Mucosa of descending colon (tissue), 3 donors: Measurements from ENCODE around the gene FAM3A. TPM values are rescaled to one million over a fixed set of nuclear protein-coding genes. Genes with fewer than 3 reads are reported as not detected.
A peak's percentile ranks its signal among the peaks of the same experiment; 100 is the strongest.

ENCODE experiments used
- ATAC-seq: fragments of 200-7000 bp; cut with Tn5 transposase; one replicate; pipeline ENCODE4 v1.9.1; 2020; ENCODE audit warnings: mild to moderate bottlenecking, moderate library complexity
- DNase-seq, 3 donors: peaks; one replicate each; pipeline ENCODE4 v3.0.0-alpha.2; 2020
- H3K36me3 ChIP-seq: fragments of 200-600 bp; one replicate; pipeline ENCODE4 v1.8.0; 2021; ENCODE audit warnings: low read depth, mild to moderate bottlenecking
- H3K4me1 ChIP-seq: fragments of 200-600 bp; one replicate; pipeline ENCODE4 v1.8.0; 2021; ENCODE audit warnings: low read depth, mild to moderate bottlenecking
- H3K4me3 ChIP-seq: fragments of 200-600 bp; one replicate; pipeline ENCODE4 v1.8.0; 2021; ENCODE audit warnings: mild to moderate bottlenecking
- H3K9me3 ChIP-seq: fragments of 200-600 bp; one replicate; pipeline ENCODE4 v1.8.0; 2021; ENCODE audit warnings: mild to moderate bottlenecking
- CTCF ChIP-seq: fragments of 200-600 bp; IDR thresholded peaks from one replicate; pipeline ENCODE4 v1.8.0; 2022; ENCODE audit warnings: antibody characterized with exemption, mild to moderate bottlenecking
- intact Hi-C, 2 donors: fragments of 100-400 bp; cut with DNase I in 1 of 2; cut with micrococcal nuclease in 1 of 2; formaldehyde crosslinking; loops; one replicate each; pipeline versions ENCODE4 v1.11.0 to v1.11.1; 2022; cut with DNase I, micrococcal nuclease
- total RNA-seq, 3 donors: library from RNA; stranded (reverse); fragmentation: NEBNext Ultra II Directional in 2 of 3; extraction: Animal tissue kit (Norgen Biotek cat#: 25700) in 2 of 3; gene quantifications; one replicate each; pipeline versions ENCODE4 v1.2.1 to v1.2.4, GENCODE V29; 2021 to 2023
- donor health status: DM: no; HTN: no; CAD: no; lungs with moderate emphysema.
- donor health status: DM: no; HTN: no; CAD: no.
- donor health status: DM: no; HTN: yes; CAD: no.

The FAM3A gene
- total RNA-seq, 3 donors from 2014 or later = 52.5 to 75.6 (median 64.8) TPM

DNA sequence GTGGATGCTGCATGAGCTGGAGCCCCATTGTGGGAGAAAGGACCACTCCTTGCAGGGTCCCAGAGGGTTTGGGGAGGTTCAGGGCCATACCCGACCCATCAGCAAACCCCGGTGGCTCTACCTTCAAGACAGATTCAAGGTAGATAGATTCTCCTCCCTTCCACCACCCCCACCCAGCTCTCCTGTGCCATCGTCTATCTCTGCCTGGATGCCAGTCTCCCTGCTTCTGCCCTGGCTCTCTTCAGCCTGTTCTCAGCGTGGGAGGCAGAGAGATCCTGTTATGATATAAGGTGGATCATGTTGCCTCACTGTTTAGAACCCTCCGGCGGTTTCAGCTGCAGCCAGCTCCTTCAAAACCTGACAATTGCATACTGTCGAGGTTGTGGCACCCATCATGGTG, 42.3 kb downstream of the FAM3A start:
- no peak for ATAC-seq
- no peak for DNase-seq
- no peaks in the 10 kb centered on the region for H3K4me1 ChIP-seq
- no peak for TF ChIP-seq CTCF
- no peak overlapping the region for H3K4me3 ChIP-seq
- intact Hi-C loops = no loop called here
- no peaks in the 10 kb centered on the region for H3K9me3 ChIP-seq
- no peaks in the 10 kb centered on the region for H3K36me3 ChIP-seq

DNA sequence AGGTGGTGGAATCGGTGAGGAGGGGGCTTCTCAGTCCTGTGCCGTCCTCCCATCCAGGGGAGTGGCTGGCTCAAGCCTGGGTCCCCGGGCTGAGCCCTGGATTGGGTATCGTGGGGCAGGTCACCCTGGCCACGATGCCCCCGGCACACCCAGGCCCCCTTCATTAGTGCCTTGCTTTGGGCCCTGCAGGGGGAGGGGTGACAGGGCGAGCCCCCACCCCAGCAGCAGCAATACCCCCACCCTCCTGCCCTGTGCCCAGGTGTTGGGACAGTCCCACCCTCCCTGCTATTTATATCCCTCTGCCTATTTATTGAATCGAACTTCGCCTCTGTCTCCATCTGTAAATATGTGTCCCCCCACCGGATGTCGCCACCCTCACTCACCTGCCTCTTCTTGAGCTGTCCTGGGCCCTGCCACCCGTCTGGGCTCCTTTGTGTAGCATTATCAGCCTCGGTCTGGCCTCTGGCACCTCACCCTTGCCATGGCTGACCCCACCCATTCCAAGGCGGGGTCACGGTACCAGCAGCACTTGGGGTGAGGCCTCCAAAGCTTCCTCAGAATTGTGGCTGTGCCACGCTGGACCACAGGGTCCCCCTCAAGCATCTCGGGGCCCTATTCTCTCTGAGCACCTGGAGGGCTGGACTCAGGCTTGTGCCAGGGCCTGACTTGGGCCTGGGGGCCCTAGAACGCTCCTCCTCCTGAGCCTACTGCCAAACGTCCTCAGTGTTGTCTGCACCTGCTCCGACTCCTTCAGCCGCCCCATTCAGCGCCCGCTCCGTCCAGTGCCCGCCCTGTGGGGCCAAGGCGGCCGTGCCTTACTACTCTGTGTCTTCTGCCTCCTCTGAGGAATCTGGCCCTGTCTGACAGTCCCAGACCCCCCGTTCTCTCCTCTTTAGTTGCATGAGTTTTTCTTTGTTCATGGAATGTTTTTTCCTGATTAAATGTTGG, 43.1 kb downstream of the FAM3A start:
- H3K36me3 ChIP-seq = no peaks in the 10 kb centered on the region
- peak; percentile 59 for ATAC-seq
- H3K4me3 ChIP-seq = no peak overlapping the region
- no peak for DNase-seq
- no peaks in the 10 kb centered on the region for H3K9me3 ChIP-seq
- intact Hi-C loops = no loop called here
- no peaks in the 10 kb centered on the region for H3K4me1 ChIP-seq
- no peak for TF ChIP-seq CTCF

DNA sequence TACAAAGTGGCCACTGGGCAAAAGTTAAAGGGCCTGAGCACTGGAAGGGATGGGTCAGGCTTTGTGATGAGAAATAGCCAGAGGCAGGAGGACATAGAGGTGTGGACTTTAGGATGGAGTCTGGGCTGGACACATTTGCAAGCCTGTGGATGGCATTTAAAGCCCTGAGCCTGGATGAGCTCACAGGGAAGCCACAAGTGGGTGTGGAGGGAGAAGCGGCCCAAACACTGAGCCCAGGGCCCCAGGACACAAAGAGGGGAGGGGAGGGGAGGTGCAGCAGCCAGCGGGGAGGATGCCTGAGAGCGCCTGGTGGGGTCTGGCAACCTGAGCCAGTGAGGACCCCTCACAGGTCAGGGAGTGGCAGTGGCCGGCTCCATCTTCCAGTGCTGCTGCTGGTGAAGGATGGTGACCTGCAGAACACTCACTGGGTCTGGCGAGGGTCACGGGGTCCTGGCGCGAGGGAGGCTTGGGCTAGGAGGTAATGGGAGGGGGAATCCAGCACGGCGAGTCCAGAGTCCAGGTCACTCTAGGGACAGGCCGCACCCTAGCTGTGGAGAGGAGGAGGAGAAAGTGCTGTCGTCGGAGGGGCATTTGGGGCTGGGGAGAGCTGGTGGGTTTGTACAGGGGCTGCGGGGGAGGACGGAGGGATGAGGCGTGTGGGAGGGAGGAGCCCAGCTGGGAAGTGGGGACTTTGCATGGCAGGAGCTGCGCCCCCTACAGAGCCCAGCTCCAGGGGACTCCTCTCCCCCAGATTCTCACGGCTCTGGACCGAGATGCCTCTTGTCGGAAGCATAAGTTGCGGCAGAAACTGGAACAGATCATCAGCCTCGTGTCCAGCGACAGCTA, 44.0 kb downstream of the FAM3A start:
- Histone ChIP-seq H3K9me3 (no peaks in the 10 kb centered on the region), H3K36me3 (no peaks in the 10 kb centered on the region), H3K4me3 (no peak overlapping the region), H3K4me1 (no peaks in the 10 kb centered on the region)
- no peak for TF ChIP-seq CTCF
- no peak for DNase-seq
- intact Hi-C loops = no loop called here
- peak; percentile 17 for ATAC-seq

DNA sequence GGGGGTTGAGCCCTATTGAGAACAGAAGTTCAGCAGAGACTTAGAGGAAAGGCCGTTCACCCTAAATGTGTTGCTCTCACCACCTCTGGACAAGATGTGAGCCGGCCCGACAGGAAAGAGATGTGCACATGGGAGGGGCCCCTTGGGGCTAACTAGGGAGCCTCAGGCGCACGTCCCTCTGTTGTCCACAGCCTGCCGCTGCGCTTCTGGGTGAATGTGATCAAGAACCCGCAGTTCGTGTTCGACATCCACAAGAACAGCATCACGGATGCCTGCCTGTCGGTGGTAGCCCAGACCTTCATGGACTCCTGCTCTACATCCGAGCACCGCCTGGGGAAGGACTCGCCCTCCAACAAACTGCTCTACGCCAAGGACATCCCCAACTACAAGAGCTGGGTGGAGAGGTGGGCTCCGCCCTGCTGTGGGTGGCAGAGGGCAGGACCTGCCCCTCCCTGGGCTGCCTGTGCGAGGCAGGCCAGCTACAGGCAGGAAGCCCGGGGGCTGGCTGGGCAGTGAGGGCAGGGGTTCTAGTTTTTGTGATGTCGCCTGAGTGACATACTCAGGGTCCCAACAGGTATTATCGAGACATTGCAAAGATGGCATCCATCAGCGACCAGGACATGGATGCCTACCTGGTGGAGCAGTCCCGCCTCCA, 45.0 kb downstream of the FAM3A start:
- Histone ChIP-seq H3K9me3 (no peaks in the 10 kb centered on the region), H3K36me3 (no peaks in the 10 kb centered on the region), H3K4me3 (no peak overlapping the region), H3K4me1 (no peaks in the 10 kb centered on the region)
- intact Hi-C loops = no loop called here
- no peak for DNase-seq
- TF ChIP-seq CTCF = no peak
- no peak for ATAC-seq

DNA sequence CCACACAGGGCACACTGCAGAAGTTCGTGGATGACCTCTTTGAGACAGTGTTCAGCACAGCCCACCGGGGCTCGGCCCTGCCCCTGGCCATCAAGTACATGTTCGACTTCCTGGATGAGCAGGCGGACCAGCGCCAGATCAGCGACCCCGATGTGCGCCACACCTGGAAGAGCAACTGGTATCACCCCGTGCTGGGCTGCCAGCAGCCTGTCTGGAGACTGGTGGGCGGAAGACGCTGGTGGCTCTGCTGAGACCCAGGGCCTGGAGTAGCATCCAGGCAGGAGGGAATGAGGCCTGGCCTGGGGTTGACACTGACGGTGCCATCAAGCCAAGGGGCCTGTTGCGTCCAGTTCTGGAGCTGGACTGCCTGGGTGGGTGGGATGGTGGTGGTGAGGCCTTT, 45.6 kb downstream of the FAM3A start:
- intact Hi-C loops = no loop called here
- Histone ChIP-seq H3K4me1 (no peaks in the 10 kb centered on the region), H3K4me3 (no peak overlapping the region), H3K36me3 (no peaks in the 10 kb centered on the region), H3K9me3 (no peaks in the 10 kb centered on the region)
- ATAC-seq (no peak), DNase-seq (no peak)
- no peak for TF ChIP-seq CTCF
